Activated T-cell treated with anti-CD3 and anti-CD28 coated beads, Interleukin-2, amount 50 U/mL, for 4 hours (primary cell): ENCODE data around the gene NDUFS6. TPM values are rescaled to one million over a fixed set of nuclear protein-coding genes. Genes with fewer than 3 reads are reported as not detected.
A peak's percentile ranks its signal among the peaks of the same experiment; 100 is the strongest.
"Not testable (repeated sequence)": the region's sequence is repeated elsewhere in the genome, so short reads cannot be mapped to it uniquely, and the experiment has no call there.

ENCODE experiments used
- ATAC-seq, 2 donors: fragments of 200-7000 bp; cut with Tn5 transposase; one replicate each; pipeline ENCODE4 v1.10.0; 2021
- DNase-seq: peaks from one replicate; pipeline ENCODE4 v3.0.0-alpha.2; 2020
- H3K27me3 Mint-ChIP-seq: one replicate; pipeline ENCODE4 v1.8.0; 2021; ENCODE audit warnings: low read depth, mixed read lengths
- H3K36me3 Mint-ChIP-seq: one replicate; pipeline ENCODE4 v1.8.0; 2022; ENCODE audit warnings: mixed read lengths; ENCODE audit not compliant: insufficient read depth
- H3K4me1 Mint-ChIP-seq: one replicate; pipeline ENCODE4 v1.8.0; 2021; ENCODE audit warnings: low read depth, mixed read lengths
- H3K4me3 Mint-ChIP-seq: one replicate; pipeline ENCODE4 v1.8.0; 2021; ENCODE audit warnings: mild to moderate bottlenecking, moderate library complexity, mixed read lengths
- H3K9me3 Mint-ChIP-seq: one replicate; pipeline ENCODE4 v1.8.0; 2021; ENCODE audit warnings: mixed read lengths
- total RNA-seq, 3 donors: library from RNA; stranded (reverse); gene quantifications; one replicate each; pipeline ENCODE4 v1.2.1, GENCODE V29; 2021

The NDUFS6 gene
- total RNA-seq, 3 donors from 2014 or later = 55.6 to 64.9 (median 61.4) TPM

DNA sequence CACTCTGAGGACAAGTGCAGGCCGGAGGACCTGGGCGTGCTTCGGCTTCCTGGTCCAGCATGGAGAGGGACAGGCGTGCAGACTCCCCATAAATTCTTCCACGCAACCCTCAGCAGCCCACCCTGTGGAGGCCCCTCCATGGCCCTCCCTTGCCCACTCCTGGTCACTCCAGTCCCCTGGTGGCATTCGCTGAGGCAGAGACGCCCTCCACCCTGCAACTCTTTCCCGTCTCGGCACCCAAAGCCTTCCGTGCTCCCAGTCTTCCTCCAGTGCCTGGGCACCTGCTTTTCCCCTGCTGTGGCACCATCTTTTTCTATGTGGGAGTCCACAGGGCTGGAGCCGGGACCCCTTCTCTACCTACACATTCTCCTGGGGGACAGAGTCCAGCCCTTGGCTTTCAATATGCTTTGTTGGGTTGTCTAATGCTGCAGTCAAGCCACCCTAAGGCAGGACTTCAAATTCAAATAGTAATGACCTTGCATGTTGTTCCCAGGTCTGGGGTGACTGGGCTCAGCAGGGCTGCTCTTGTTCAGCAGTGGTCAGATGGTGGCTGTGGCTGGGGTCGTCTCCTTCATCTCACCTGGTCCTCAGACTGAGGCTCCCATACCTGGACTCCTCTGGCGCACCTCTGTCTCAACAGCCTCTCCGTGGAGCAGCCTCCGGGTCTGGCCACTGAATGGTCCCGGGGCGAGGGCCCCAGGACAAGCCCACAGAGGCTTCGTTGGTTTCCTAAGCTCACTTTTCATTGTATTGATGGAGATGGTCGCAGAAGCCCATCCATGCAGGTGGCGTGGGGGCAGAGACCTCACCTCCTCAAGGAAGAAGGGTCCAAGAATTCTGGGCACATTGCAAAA lies 16.8 kb upstream of the NDUFS6 start:
- Mint-ChIP-seq H3K36me3 (no peaks in the 10 kb centered on the region), H3K4me1 (peaks cover 10% of the 10 kb centered on the region), H3K27me3 (no peaks in the 10 kb centered on the region), H3K9me3 (no peaks in the 10 kb centered on the region), H3K4me3 (no peak overlapping the region)
- DNase-seq (no peak), ATAC-seq (no peak)

DNA sequence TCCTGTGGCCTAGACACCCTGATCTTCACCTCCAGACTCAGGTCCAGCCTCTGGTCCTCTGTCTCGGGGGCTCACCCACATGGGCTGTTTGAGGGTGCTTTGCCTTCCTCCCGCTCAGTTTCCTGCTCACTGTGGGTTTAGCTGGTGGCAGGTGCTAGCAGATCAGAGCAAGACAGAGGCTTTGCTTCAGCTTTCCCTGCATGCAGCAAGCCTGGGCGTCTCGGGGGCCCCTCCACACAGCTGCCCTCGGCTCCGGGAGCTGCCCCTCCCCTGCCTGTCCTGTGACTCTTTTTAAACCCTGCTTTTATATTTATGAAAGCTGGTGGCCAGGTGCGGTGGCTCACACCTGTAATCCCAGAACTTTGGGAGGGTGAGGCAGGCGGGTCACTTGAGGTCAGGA lies 16.1 kb upstream of the NDUFS6 start:
- no peaks in the 10 kb centered on the region for H3K27me3 Mint-ChIP-seq
- ATAC-seq = no peak
- peaks cover 15% of the 10 kb centered on the region for H3K4me1 Mint-ChIP-seq
- DNase-seq = no peak
- H3K36me3 Mint-ChIP-seq = no peaks in the 10 kb centered on the region
- no peak overlapping the region for H3K4me3 Mint-ChIP-seq
- no peaks in the 10 kb centered on the region for H3K9me3 Mint-ChIP-seq

DNA sequence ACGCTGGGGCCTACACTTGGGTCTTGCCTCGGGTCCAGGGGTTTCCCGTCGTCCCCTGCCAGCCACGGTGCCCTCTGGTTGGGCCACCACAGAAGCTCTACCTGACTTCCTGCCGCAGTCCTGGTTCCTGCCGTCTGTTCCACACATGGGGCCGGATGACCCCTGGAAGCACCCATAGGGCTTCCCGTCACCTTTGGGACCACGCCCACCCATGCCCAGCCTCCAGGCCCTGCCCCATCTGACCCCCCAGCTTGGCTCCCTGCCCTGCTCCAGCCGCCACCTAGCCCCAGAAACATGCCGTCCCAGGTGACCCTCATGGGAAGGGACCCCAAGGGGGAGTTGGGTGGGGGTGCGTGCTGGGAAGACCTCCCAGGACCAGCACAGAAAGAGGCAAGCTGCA lies 15.2 kb upstream of the NDUFS6 start:
- Mint-ChIP-seq H3K27me3 (no peaks in the 10 kb centered on the region), H3K4me1 (peaks cover 23% of the 10 kb centered on the region), H3K4me3 (no peak overlapping the region), H3K9me3 (no peaks in the 10 kb centered on the region), H3K36me3 (no peaks in the 10 kb centered on the region)
- no peak for DNase-seq
- no peak for ATAC-seq

DNA sequence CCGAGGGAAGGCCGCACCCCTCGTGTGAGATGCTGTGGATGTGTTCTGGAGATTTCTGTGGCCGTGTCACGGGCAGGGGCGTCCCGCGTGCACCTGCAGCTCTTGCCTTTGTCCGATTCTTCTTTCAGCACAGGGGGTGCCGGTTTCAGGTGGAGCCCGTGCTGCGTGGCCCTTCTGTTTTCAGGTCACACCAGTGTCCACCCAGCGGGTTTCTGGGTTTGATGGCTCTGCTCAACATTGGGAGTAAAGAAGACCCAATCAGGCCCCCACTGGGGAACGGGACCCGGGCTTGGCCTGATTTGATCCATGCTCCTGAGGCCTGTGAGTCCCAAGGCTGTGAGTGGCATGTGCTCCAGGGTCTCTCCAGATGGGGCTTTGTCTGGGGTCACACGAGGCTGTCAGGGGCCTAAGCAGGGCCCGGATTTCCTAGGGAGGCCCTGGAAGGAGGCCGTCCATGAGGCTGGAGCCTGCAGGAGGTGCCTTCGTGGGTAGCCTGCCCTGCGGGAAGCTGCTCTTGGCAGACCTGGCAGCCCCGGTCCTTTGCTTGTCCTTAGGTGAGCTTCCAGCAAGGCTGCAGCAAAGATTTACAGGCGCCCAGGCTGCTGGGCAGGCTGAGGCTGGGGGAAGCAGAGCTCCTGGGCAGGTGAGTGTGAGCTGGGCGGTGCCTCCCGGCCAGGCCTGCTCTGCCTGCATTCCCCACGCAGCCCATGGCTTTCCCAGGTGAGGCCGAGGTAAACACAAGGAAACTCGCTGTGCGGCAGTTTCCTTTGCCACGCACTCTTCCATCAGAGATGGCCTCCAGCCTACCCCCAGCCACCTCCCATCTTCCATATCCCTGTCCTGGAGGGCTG lies 14.4 kb upstream of the NDUFS6 start:
- Mint-ChIP-seq H3K9me3 (no peaks in the 10 kb centered on the region), H3K4me3 (no peak overlapping the region), H3K36me3 (no peaks in the 10 kb centered on the region), H3K4me1 (peaks cover 30% of the 10 kb centered on the region), H3K27me3 (no peaks in the 10 kb centered on the region)
- ATAC-seq (no peak), DNase-seq (no peak)

DNA sequence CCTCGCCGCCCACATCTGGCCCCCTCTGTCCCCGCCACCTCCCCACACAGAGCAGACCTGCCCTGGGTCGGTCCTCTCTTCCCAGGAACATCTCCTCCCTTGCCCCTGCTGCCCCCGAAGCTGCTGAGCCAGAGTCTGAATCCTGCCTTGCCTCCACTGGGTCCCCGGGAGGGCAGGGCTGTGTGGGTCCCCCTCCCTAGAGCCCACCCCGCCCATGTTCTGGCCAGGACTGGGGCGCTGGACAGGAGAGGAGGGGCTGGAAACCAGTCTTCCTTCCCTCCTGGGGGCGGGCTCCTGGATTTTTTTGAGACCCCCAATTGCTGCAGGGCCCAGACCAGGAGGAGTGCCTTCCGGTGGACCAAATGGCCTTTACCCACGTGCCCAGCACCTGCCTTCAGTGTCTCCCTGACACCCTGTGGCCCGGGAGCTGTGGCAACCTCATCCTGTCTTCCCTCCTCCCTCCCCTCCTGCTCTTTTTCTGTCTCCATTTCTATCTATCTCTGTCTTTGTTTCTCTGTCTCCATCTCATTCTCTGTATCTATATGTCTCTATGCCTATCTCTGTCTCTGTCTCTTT lies 13.6 kb upstream of the NDUFS6 start:
- ATAC-seq = no peak
- no peak for DNase-seq
- Mint-ChIP-seq H3K4me1 (peaks cover 37% of the 10 kb centered on the region), H3K4me3 (no peak overlapping the region), H3K36me3 (no peaks in the 10 kb centered on the region), H3K27me3 (no peaks in the 10 kb centered on the region), H3K9me3 (no peaks in the 10 kb centered on the region)

DNA sequence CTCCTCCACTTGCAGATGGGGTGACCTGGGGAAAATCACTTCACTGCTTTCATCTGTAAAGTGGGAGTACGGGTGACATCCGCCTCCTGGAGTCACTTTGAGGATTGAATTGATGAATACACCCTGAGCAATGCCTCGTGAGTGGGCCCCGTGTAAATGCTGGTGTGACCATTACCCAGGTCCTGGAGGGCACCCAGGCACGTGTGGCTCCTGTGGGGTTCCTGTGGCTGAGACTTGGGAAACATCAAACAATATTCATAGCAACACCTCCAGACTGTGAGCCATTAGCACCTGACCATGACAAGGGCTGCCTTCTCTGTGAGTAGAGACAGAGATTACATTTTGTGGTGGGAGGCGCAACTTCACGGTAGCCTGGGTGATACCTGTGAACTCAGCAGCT lies 13.0 kb upstream of the NDUFS6 start:
- Mint-ChIP-seq H3K36me3 (no peaks in the 10 kb centered on the region), H3K27me3 (no peaks in the 10 kb centered on the region), H3K4me1 (peaks cover 42% of the 10 kb centered on the region), H3K4me3 (no peak overlapping the region), H3K9me3 (peaks cover 3% of the 10 kb centered on the region)
- ATAC-seq (no peak), DNase-seq (no peak)

DNA sequence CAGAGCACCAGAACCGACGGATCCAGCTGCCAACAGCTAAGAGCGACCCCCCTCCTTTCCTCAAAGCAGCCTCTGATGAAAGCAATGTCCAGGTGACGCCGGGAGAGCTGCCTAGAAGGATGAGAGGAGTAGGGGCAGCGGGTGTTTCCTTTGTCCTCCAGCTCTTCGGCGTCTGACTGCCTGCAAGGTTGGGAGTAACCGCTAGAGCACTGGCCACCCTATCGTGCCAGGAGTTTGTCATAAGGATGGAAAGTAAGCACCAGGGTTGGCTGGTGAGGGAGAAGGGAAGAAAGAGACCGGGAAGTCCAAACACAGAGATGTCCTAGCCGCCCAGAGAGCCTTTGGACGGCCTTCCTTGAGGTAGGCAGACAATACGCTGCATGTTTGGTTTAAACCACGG lies 12.4 kb upstream of the NDUFS6 start:
- DNase-seq = no peak
- H3K9me3 Mint-ChIP-seq = peaks cover 3% of the 10 kb centered on the region
- peaks cover 47% of the 10 kb centered on the region for H3K4me1 Mint-ChIP-seq
- H3K27me3 Mint-ChIP-seq = no peaks in the 10 kb centered on the region
- H3K4me3 Mint-ChIP-seq = no peak overlapping the region
- ATAC-seq = no peak
- no peaks in the 10 kb centered on the region for H3K36me3 Mint-ChIP-seq

DNA sequence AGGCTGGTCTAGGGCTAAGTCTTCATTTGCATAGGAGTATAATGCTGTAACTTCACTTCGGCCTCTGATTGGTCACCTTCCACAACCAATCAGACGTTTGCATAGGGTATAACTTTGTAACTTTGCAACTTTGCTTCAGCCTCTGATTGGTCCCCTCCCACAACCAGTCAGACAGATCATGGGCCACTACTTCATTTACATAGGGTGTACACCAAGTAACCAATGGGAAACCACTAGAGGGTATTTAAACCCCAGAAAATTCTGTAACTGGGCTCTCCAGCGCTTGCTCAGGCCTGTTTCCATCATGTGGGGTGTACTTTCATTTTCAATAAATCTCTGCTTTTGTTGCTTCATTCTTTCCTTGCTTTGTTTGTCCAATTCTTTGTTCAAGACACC lies 11.8 kb upstream of the NDUFS6 start:
- not testable (repeated sequence) for ATAC-seq, H3K27me3 Mint-ChIP-seq, H3K9me3 Mint-ChIP-seq, DNase-seq, H3K4me3 Mint-ChIP-seq, H3K36me3 Mint-ChIP-seq
- H3K4me1 Mint-ChIP-seq = peaks cover 52% of the 10 kb centered on the region

DNA sequence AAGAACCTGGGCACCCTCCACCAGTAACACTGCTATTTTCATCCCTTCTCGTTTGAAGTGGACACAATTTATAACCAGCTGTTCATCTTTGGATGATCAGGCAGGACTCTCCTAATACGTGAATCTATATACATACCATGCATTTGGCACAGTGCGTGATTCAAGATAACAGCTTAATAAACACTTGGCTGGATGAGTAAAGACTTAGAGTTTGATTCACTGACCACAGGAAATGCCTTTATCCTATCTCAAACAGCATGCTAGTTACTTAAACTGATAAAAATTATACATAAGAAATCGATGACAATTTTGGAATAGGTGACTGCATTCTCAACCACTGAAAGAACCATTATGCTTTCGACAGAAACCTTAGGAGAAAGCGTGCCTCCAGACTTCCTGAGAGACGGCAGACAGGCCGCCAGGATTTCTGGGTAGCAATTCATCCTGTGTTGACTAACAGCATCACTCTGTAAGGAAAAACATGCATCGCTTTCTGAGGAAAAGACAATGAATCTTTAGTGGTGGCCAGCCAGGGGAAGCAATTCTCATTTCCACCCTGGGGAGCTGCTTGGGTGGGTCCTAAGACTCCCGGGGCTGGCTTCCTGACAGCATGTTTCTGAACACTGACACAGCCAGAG lies 11.3 kb upstream of the NDUFS6 start:
- peaks cover 3% of the 10 kb centered on the region for H3K9me3 Mint-ChIP-seq
- no peak for DNase-seq
- no peaks in the 10 kb centered on the region for H3K27me3 Mint-ChIP-seq
- ATAC-seq = no peak
- no peaks in the 10 kb centered on the region for H3K36me3 Mint-ChIP-seq
- peaks cover 55% of the 10 kb centered on the region for H3K4me1 Mint-ChIP-seq
- H3K4me3 Mint-ChIP-seq = no peak overlapping the region

DNA sequence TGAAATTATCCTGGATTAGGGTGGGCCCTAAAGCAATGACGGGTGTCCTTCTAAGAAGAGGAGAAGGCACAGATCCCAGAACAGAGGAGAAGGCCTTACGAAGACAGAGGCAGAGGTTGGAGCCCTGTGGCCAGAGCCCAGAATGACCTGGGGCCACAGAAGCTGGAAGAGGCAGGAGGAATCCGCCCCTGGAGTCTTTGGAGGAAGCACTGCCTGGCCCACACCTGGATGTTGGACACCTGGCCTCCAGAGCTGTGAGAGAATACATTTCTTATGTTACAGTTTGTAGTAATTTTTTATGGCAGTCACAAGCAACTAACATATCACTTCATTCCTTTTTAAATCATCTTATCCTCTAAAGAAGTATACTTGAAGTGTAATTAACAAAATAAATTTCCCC lies 10.0 kb upstream of the NDUFS6 start:
- Mint-ChIP-seq H3K4me1 (peaks cover 60% of the 10 kb centered on the region), H3K36me3 (peaks cover 3% of the 10 kb centered on the region)

DNA sequence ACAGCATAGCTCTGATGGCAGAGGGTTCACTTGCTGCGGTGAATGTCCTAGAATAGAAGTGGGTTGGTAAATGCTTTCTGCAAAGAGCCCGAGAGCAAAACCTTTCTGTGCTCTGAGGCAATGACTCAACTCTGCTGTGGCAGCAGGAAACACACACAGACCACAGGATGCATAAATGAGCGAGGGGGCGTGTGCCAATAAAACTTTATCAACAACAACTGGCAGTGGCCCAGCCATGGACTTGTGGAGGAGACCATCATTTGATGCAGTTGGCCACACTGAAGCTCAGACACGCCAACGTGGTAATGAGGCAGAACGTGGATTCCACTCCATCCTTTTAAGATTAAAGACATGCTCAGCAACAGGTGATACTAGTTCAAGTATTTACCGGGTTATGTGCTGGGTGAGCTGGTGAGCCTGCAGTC lies 8.4 kb upstream of the NDUFS6 start:
- DNase-seq (peak; percentile 66), ATAC-seq (peak; percentile 95 to 96)
- H3K36me3 Mint-ChIP-seq = peaks cover 8% of the 10 kb centered on the region
- H3K4me3 Mint-ChIP-seq = peak overlapping the region; percentile 62
- H3K4me1 Mint-ChIP-seq = peaks cover 71% of the 10 kb centered on the region
- no peaks in the 10 kb centered on the region for H3K27me3 Mint-ChIP-seq
- peaks cover 3% of the 10 kb centered on the region for H3K9me3 Mint-ChIP-seq

More for the DNA sequence above, 10.0 kb upstream of the NDUFS6 start:
- Mint-ChIP-seq H3K9me3 (peaks cover 3% of the 10 kb centered on the region), H3K4me3 (no peak overlapping the region), H3K27me3 (no peaks in the 10 kb centered on the region)
- ATAC-seq (no peak), DNase-seq (no peak)

DNA sequence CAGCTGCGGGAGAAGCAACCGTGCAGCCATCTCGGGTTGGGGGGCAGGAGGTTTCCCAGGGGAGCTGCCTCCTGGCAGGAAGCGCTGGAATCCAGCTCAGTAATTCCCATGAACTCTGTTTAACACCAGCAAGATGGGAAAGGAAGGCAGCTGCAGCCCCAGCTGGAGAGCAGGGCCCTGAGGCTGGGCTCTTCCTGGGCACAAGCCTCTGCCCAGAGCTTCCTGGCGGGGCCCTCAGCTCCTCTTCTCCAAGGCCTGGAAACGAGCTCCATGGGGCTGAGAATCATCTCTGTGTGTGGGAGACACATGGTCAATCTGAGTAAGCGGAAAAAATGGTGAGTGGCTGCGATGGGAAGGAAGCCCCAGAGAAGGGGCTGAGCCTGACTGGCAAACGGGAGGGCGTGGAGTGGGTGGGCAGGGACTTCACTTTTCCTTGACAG lies 7.9 kb upstream of the NDUFS6 start:
- H3K9me3 Mint-ChIP-seq = peaks cover 3% of the 10 kb centered on the region
- H3K36me3 Mint-ChIP-seq = peaks cover 12% of the 10 kb centered on the region
- peak; percentile 18 for DNase-seq
- H3K27me3 Mint-ChIP-seq = no peaks in the 10 kb centered on the region
- peak; percentile 21 to 39 for ATAC-seq
- peaks cover 75% of the 10 kb centered on the region for H3K4me1 Mint-ChIP-seq
- peak overlapping the region; percentile 62 for H3K4me3 Mint-ChIP-seq

DNA sequence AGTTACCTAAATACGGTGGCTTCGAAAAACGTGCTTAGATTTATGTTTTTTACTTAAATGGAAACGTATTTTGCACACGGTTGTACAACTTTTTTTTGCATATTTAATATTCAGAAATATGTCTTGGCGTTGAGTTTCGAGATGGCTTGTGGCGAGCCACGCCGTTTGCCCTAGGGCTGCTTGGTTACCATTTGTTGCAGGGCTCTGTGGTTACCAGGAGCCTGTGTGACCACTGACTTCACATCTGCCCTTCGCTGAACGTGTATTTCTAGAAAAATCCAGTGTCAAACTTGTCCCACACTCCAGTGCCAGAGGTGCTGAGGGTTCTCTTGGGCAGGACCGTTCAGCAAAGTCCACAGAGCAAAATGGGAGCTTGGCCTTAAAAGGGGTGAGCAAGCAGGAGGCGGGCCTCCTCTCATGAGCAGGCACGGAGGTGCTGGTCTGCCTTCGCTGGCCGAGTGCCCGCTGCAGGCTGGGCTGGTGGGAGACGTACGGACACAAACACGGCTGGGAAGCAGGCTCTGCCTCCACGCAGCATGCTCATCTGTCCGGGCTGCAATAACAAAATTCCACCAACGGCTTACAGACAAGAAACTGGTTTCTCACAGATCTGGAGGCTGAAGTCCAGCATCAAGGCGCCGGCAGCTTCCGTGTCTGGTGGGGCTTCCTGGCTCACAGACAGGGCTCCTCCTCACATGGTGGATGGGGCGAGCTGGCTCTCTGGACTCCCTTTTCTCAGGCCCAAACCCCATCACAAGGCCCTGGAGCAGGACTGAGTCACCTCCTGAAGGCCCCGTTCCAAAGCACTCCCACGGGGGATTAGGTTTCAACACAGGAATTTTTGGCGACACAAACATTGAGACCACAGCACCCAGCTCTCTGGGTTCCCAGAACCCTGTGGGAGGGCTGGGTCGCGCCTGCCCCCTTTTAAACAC lies 7.0 kb upstream of the NDUFS6 start:
- H3K27me3 Mint-ChIP-seq = no peaks in the 10 kb centered on the region
- no peak for ATAC-seq
- no peak for DNase-seq

More for the DNA sequence above, 7.0 kb upstream of the NDUFS6 start:
- Mint-ChIP-seq H3K4me3 (no peak overlapping the region), H3K9me3 (peaks cover 3% of the 10 kb centered on the region), H3K4me1 (peaks cover 79% of the 10 kb centered on the region), H3K36me3 (peaks cover 16% of the 10 kb centered on the region)
